ENCODE measurements around the gene TFPI. TPM values are rescaled to one million over a fixed set of nuclear protein-coding genes. Genes with fewer than 3 reads are reported as not detected.
A peak's percentile ranks its signal among the peaks of the same experiment; 100 is the strongest.

The TFPI gene
- total RNA-seq: 100 to 1,000 TPM in 1 of 5 donors, 10 to 100 TPM in 3, 1 to 10 TPM in 1; 7.5 to 118 (median 23.9) TPM
- polyA plus RNA-seq: 10 to 100 TPM; 10.3 to 13.6 (median 12.1) TPM
- long read RNA-seq, donor 1, partial matches to known transcripts: 0 of 5 reads
- long read RNA-seq, donor 1, other reads (novel, unspliced or antisense): 0 of 5 reads
- long read RNA-seq, donor 2, transcript TFPI-201 (8 exons, 3,885 nt): major isoform, 9 of 9 reads
- long read RNA-seq, donor 2, partial matches to known transcripts: 0 of 9 reads
- long read RNA-seq, donor 2, other reads (novel, unspliced or antisense): 0 of 9 reads
- long read RNA-seq, donor 3, partial matches to known transcripts: 0 of 4 reads
- long read RNA-seq, donor 3, other reads (novel, unspliced or antisense): 0 of 4 reads
- long read RNA-seq, donor 4, partial matches to known transcripts: 0 of 3 reads
- long read RNA-seq, donor 4, other reads (novel, unspliced or antisense): 0 of 3 reads
- long read RNA-seq, donor 5, transcript TFPI-201 (8 exons, 3,885 nt): major isoform, 13 of 13 reads
- long read RNA-seq, donor 5, partial matches to known transcripts: 0 of 13 reads
- long read RNA-seq, donor 5, other reads (novel, unspliced or antisense): 0 of 13 reads
- long read RNA-seq, donor 6: 0 reads
- long read RNA-seq, donor 7, transcript TFPI-201 (8 exons, 3,885 nt): major isoform, 6 of 6 reads
- long read RNA-seq, donor 7, partial matches to known transcripts: 0 of 6 reads
- long read RNA-seq, donor 7, other reads (novel, unspliced or antisense): 0 of 6 reads
- long read RNA-seq, donor 8, partial matches to known transcripts: 0 of 3 reads
- long read RNA-seq, donor 8, other reads (novel, unspliced or antisense): 0 of 3 reads
- long read RNA-seq, donor 9, transcript TFPI-201 (8 exons, 3,885 nt): major isoform, 7 of 12 reads
- long read RNA-seq, donor 9, partial matches to known transcripts: 0 of 12 reads
- long read RNA-seq, donor 9, other reads (novel, unspliced or antisense): 0 of 12 reads
- long read RNA-seq, donor 10, partial matches to known transcripts: 0 of 2 reads
- long read RNA-seq, donor 10, other reads (novel, unspliced or antisense): 0 of 2 reads

DNA sequence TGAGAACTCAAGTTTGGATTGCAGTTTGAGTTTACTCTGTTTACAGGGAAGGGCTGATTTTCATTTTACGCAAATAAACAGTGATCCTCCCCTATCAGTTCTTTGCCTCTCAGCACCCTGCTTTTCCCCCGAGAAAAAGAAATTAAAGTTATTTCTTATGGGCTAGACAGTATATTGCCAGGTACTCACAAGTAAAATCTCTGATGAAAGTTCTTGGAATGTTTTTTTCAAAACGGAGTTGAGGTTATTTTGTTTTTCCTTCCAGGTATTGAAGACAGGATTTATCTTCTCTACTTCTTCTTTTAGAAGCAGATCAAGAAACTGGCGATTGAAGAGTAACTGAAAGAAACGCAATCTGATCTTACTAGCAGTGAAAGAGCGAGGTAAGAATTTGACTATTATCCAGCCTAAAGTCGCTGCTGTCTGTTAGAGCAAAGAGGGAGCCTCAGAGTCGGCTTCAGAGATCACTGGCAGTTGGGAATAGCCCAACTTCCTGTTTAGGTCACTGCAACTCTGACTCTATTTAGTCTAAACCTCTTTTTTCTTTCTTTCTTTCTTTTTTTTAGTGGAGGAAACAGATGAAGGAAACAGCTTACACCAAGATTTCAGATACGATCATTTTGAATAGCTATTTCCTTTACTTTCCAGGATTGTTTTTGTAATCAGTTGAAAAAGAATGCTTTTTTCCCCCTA is at the start of gene TFPI:
TFPI (minus strand) TSS at position 425 of the 693 bp plus-strand sequence. CDS start 50,667 bp downstream, outside the sequence.
- Histone ChIP-seq H3K9me3 (no peaks in the 10 kb centered on the region), H3K4me1 (peaks cover 0 to 32% (median 8%) of the 10 kb centered on the region in 4 donors), H3K27ac (peak within 1 kb of the TSS in 4 of 5 donors; percentile 54 to 74 (median 71)), H3K4me3 (peak within 1 kb of the TSS; percentile 33 to 49 (median 39)), H3K27me3 (no peaks in the 10 kb centered on the region), H3K36me3 (no peaks in the 10 kb centered on the region)
- DNase-seq: peak in 1 of 2 donors; percentile 78
- 19 to 30% (median 26%) methylated on average over 9 of the region's 9 CpGs for WGBS, 5 donors
- intact Hi-C loops (cut with DNase I; ENCODE audit: low total_unique reads): no loop called here
- TF ChIP-seq POLR2AphosphoS5 (IDR thresholded peaks at IDR 0.05) (peak in 1 of 3 donors; percentile 54), EP300 (IDR thresholded peaks at IDR 0.05) (no peak)

- TF ChIP-seq, protein P1, sequence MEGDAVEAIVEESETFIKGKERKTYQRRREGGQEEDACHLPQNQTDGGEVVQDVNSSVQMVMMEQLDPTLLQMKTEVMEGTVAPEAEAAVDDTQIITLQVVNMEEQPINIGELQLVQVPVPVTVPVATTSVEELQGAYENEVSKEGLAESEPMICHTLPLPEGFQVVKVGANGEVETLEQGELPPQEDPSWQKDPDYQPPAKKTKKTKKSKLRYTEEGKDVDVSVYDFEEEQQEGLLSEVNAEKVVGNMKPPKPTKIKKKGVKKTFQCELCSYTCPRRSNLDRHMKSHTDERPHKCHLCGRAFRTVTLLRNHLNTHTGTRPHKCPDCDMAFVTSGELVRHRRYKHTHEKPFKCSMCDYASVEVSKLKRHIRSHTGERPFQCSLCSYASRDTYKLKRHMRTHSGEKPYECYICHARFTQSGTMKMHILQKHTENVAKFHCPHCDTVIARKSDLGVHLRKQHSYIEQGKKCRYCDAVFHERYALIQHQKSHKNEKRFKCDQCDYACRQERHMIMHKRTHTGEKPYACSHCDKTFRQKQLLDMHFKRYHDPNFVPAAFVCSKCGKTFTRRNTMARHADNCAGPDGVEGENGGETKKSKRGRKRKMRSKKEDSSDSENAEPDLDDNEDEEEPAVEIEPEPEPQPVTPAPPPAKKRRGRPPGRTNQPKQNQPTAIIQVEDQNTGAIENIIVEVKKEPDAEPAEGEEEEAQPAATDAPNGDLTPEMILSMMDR (IDR thresholded peaks at IDR 0.05): no peak
- TF ChIP-seq POLR2AphosphoS5 (IDR thresholded peaks at IDR 0.05) (no peak), POLR2A (IDR thresholded peaks at IDR 0.05) (no peak), EP300 (IDR thresholded peaks at IDR 0.05) (no peak)
- peak in 1 of 2 donors; percentile 23 for DNase-seq
- Histone ChIP-seq H3K9me3 (no peaks in the 10 kb centered on the region), H3K27ac (no peak overlapping the region), H3K4me3 (no peak overlapping the region), H3K4me1 (no peaks in the 10 kb centered on the region), H3K36me3 (no peaks in the 10 kb centered on the region), H3K27me3 (no peaks in the 10 kb centered on the region)
- 37 to 67% (median 63%) methylated on average over 1 of the region's 1 CpG for WGBS, 5 donors
- intact Hi-C loops (cut with DNase I; ENCODE audit: low total_unique reads): loop anchor here (10.0 kb wide), 1 partner anchor 250 kb away; no protein-coding TSS in a partner anchor
These were observed 40.6 kb upstream of the TFPI start for GRCh38 chr2:187594801-187595200.

DNA sequence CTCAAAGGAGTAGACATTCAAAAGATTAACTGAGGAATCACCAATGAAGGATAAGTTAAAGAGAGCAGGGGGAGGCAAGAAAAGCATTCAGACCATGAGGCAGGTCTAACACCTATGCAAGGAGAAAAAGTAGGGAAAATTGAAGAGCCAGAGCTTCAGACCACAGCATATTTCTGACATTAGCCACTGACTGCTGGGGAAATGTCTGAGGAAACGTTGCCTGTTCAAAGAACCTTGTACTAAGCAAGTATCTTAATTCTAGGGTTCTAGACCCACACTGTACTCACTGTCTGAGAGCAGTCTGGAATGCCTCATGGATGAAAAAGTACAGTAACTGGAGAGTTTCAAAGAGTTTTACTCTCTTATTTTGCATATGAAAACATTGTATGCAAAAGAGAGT is 39.5 kb upstream of the TFPI start:
- H3K27ac ChIP-seq: no peak overlapping the region
- H3K9me3 ChIP-seq: no peaks in the 10 kb centered on the region
- intact Hi-C loops (cut with DNase I; ENCODE audit: low total_unique reads): loop anchor here (10.0 kb wide), 1 partner anchor 251 kb away; no protein-coding TSS in a partner anchor
- H3K4me3 ChIP-seq: no peak overlapping the region
- H3K4me1 ChIP-seq: no peaks in the 10 kb centered on the region
- DNase-seq: no peak
- 45 to 63% (median 56%) methylated on average over 1 of the region's 1 CpG for WGBS, 5 donors
- no peaks in the 10 kb centered on the region for H3K27me3 ChIP-seq
- no peaks in the 10 kb centered on the region for H3K36me3 ChIP-seq
- TF ChIP-seq POLR2AphosphoS5 (IDR thresholded peaks at IDR 0.05) (no peak), POLR2A (IDR thresholded peaks at IDR 0.05) (no peak), EP300 (IDR thresholded peaks at IDR 0.05) (no peak)
- TF ChIP-seq, protein P1 (IDR thresholded peaks at IDR 0.05): no peak

- no peak for DNase-seq
- Histone ChIP-seq H3K9me3 (no peaks in the 10 kb centered on the region), H3K27ac (no peak overlapping the region), H3K4me1 (no peaks in the 10 kb centered on the region), H3K36me3 (no peaks in the 10 kb centered on the region), H3K4me3 (no peak overlapping the region), H3K27me3 (no peaks in the 10 kb centered on the region)
- intact Hi-C loops (cut with DNase I; ENCODE audit: low total_unique reads): loop anchor here (10.0 kb wide), 1 partner anchor 252 kb away; no protein-coding TSS in a partner anchor
- no peak for TF ChIP-seq POLR2A (IDR thresholded peaks at IDR 0.05)
- TF ChIP-seq POLR2AphosphoS5 (IDR thresholded peaks at IDR 0.05): no peak
- no peak for TF ChIP-seq EP300 (IDR thresholded peaks at IDR 0.05)
- TF ChIP-seq, protein P1 (IDR thresholded peaks at IDR 0.05): no peak
These were observed 38.9 kb upstream of the TFPI start for GRCh38 chr2:187593098-187593497.
